NB4 (cell line): ENCODE results near the gene RNU11.
"Not testable (repeated sequence)": the region's sequence is repeated elsewhere in the genome, so short reads cannot be mapped to it uniquely, and the experiment has no call there.

Experiments used
- DNase-seq: peaks from one replicate; pipeline ENCODE4 v3.0.0; 2010; ENCODE audit warnings: low read depth
- H3K4me3 ChIP-seq: one replicate; pipeline ENCODE4 v1.5.1; 2011; ENCODE audit warnings: mild to moderate bottlenecking, low read depth, low read length, moderate library complexity
- CTCF ChIP-seq: IDR thresholded peaks from one replicate; pipeline ENCODE4 v1.5.1; 2012; ENCODE audit warnings: low read depth, low read length
- MYC ChIP-seq: IDR thresholded peaks from 2 replicates; pipeline ENCODE4 v1.6.1; 2011; ENCODE audit warnings: low read depth, low read length
- POLR2A ChIP-seq: IDR thresholded peaks from 2 replicates; pipeline ENCODE4 v1.6.1; 2011; ENCODE audit warnings: mild to moderate bottlenecking; ENCODE audit not compliant: insufficient read length; ENCODE audit errors: extremely low read depth
- TF ChIP-seq, protein P1 (sequence below): IDR thresholded peaks from 2 replicates; pipeline ENCODE4 v1.6.1; 2011; ENCODE audit warnings: low read depth, low read length

The RNU11 gene

GRCh38 chr1:28675924-28676257, 27.5 kb downstream of the RNU11 start:
- no peak for DNase-seq
- TF ChIP-seq CTCF, result no peak
- no peak for TF ChIP-seq MYC
- TF ChIP-seq POLR2A, result no peak
- TF ChIP-seq, protein P1, sequence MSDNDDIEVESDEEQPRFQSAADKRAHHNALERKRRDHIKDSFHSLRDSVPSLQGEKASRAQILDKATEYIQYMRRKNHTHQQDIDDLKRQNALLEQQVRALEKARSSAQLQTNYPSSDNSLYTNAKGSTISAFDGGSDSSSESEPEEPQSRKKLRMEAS, result no peak
- no peak overlapping the region for H3K4me3 ChIP-seq

- TF ChIP-seq MYC (no peak), POLR2A (no peak), CTCF (no peak)
- TF ChIP-seq, protein P1, result no peak
- no peak overlapping the region for H3K4me3 ChIP-seq
- no peak for DNase-seq
These were observed 31.8 kb downstream of the RNU11 start for GRCh38 chr1:28680151-28680550.

DNA sequence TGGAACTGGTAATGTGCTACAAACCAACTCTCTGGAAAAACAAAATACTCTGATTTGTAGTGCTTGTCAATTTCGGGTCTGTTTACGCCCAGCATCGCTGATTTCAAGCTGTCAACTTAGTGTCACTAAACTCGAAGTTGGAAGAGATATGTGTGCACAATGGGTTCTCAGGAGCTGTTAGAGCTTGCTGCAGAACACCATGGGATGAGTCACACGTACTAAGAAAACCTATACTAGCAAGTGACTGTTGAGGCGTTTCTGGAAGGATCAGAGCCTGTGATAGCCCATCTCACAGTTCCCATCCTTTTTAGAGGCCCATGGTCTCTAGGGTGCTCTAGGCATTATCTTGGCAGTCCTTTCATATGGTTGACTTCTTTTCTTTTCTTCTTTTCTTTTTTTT, 34.4 kb downstream of the RNU11 start:
- DNase-seq, result peak; percentile 11
- H3K4me3 ChIP-seq, result no peak overlapping the region
- TF ChIP-seq MYC (no peak), CTCF (no peak), POLR2A (no peak)
- TF ChIP-seq, protein P1, result no peak

- TF ChIP-seq MYC (no peak), POLR2A (no peak), CTCF (no peak)
- TF ChIP-seq, protein P1, result no peak
- H3K4me3 ChIP-seq, result no peak overlapping the region
- no peak for DNase-seq
These were observed 36.5 kb downstream of the RNU11 start for GRCh38 chr1:28684937-28685336.

GRCh38 chr1:28691627-28692026, 43.2 kb downstream of the RNU11 start:
- not testable (repeated sequence) for H3K4me3 ChIP-seq, DNase-seq
